ENCODE measurements around the gene KMT2B.

KMT2B gene

DNA sequence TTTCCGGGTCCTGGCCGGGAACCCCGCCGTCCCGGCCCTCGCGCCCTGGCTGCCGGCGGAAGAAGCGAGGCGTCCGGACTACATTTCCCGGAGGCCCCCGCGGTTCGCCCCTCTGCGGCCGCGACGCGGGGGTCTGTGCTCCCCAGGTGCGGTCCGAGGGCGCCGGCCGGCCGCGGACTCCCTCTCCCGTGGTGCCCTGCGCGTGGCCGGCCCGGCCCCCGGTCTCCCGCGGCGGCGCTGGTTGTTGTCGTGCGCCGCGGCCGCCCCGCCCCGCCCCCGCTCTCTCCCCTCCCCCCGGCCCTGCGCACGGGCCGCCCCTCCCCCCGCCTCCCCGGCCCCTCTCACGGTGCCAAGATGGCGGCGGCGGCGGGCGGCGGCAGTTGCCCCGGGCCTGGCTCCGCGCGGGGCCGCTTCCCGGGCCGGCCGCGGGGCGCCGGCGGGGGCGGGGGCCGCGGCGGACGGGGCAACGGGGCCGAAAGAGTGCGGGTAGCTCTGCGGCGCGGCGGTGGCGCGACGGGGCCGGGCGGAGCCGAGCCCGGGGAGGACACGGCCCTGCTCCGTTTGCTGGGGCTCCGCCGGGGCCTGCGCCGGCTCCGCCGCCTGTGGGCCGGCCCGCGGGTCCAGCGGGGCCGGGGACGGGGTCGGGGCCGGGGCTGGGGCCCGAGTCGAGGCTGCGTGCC lies at the start of gene KMT2B:
Gene KMT2B, plus strand, starts transcription at position 339 of the 680 bp plus-strand sequence. Its CDS starts 16 bp downstream, at position 355.
- Histone ChIP-seq H3K36me3 (ENCODE audit: insufficient read depth, low read length) (peaks cover 10% of the 10 kb centered on the region; the same call in 1 of the 2 replicates), H3K9ac (ENCODE audit: low read depth, low read length, poor library complexity, severe bottlenecking) (peak within 1 kb of the TSS; percentile 85), H3K79me2 (ENCODE audit: insufficient read depth, low read length) (peaks cover 51% of the 10 kb centered on the region), H3F3A (ENCODE audit: low read depth) (no peaks in the 10 kb centered on the region), H3K4me3 (ENCODE audit: low read length, poor library complexity, severe bottlenecking) (peak within 1 kb of the TSS; percentile 86), H3K9me2 (replicated peaks; ENCODE audit: low read depth, low read length) (no peaks in the 10 kb centered on the region), H2AFZ (ENCODE audit: low read length) (peak within 1 kb of the TSS; percentile 89), H3K4me2 (ENCODE audit: low read depth, low read length, poor library complexity, severe bottlenecking) (peak within 1 kb of the TSS; percentile 92), H3K9me3 (ENCODE audit: insufficient read depth, low read depth, low read length) (no peaks in the 10 kb centered on the region), H4K20me1 (ENCODE audit: insufficient read depth, low read length, poor library complexity, severe bottlenecking) (peaks cover 24% of the 10 kb centered on the region), H3K4me1 (ENCODE audit: insufficient read depth, low read length, poor library complexity, severe bottlenecking) (peaks cover 27% of the 10 kb centered on the region), H3K27me3 (ENCODE audit: insufficient read depth, low read length, poor library complexity, severe bottlenecking) (no peaks in the 10 kb centered on the region)
- no peak for TF ChIP-seq EZH2phosphoT487 (IDR thresholded peaks at IDR 0.05; ENCODE audit: borderline replicate concordance)
- no peak for TF ChIP-seq CTCF (conservative IDR thresholded peaks at IDR 0.05; ENCODE audit: low read length)

DNA sequence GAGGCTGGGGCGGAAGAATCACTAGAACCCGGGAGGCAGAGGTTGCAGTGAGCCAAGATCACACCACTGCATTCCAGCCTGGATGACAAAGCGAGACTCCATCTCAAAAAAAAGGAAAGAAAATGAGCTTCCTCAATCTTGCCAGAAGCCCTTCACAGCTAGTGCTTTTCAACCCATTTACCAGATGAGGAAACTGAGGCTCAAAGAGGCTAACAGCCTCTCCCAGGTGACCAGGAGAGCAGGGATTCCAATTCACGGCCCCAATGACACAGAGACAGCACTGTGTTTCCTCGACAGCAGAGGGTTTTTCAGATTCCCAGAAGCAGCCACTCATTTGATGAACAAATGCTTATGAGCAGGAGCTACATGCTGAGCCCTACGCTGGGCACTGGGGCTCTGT lies 48.2 kb upstream of the KMT2B start:
- H2AFZ ChIP-seq (ENCODE audit: low read length): no peak overlapping the region
- no peaks in the 10 kb centered on the region for H3F3A ChIP-seq (ENCODE audit: low read depth)
- TF ChIP-seq CTCF (conservative IDR thresholded peaks at IDR 0.05; ENCODE audit: low read length) (no peak), EZH2phosphoT487 (IDR thresholded peaks at IDR 0.05; ENCODE audit: borderline replicate concordance) (no peak)

GRCh38 chr19:35669974-35670373 lies 47.8 kb upstream of the KMT2B start:
- Histone ChIP-seq H3K9me3 (ENCODE audit: insufficient read depth, low read depth, low read length) (no peaks in the 10 kb centered on the region), H3K4me1 (ENCODE audit: insufficient read depth, low read length, poor library complexity, severe bottlenecking) (no peaks in the 10 kb centered on the region), H2AFZ (ENCODE audit: low read length) (no peak overlapping the region), H3K9me2 (replicated peaks; ENCODE audit: low read depth, low read length) (no peaks in the 10 kb centered on the region), H3K27me3 (ENCODE audit: insufficient read depth, low read length, poor library complexity, severe bottlenecking) (no peaks in the 10 kb centered on the region), H3K79me2 (ENCODE audit: insufficient read depth, low read length) (no peaks in the 10 kb centered on the region), H3K4me2 (ENCODE audit: low read depth, low read length, poor library complexity, severe bottlenecking) (no peak overlapping the region), H3K4me3 (ENCODE audit: low read length, poor library complexity, severe bottlenecking) (no peak overlapping the region), H3K9ac (ENCODE audit: low read depth, low read length, poor library complexity, severe bottlenecking) (no peak overlapping the region), H4K20me1 (ENCODE audit: insufficient read depth, low read length, poor library complexity, severe bottlenecking) (no peaks in the 10 kb centered on the region), H3K36me3 (ENCODE audit: insufficient read depth, low read length) (no peaks in the 10 kb centered on the region), H3F3A (ENCODE audit: low read depth) (no peaks in the 10 kb centered on the region)
- TF ChIP-seq EZH2phosphoT487 (IDR thresholded peaks at IDR 0.05; ENCODE audit: borderline replicate concordance) (no peak), CTCF (conservative IDR thresholded peaks at IDR 0.05; ENCODE audit: low read length) (no peak)

More for the DNA sequence above, 48.2 kb upstream of the KMT2B start:
- Histone ChIP-seq H3K9me3 (ENCODE audit: insufficient read depth, low read depth, low read length) (no peaks in the 10 kb centered on the region), H3K9ac (ENCODE audit: low read depth, low read length, poor library complexity, severe bottlenecking) (no peak overlapping the region), H3K4me2 (ENCODE audit: low read depth, low read length, poor library complexity, severe bottlenecking) (no peak overlapping the region), H3K4me1 (ENCODE audit: insufficient read depth, low read length, poor library complexity, severe bottlenecking) (no peaks in the 10 kb centered on the region), H4K20me1 (ENCODE audit: insufficient read depth, low read length, poor library complexity, severe bottlenecking) (no peaks in the 10 kb centered on the region), H3K27me3 (ENCODE audit: insufficient read depth, low read length, poor library complexity, severe bottlenecking) (no peaks in the 10 kb centered on the region), H3K4me3 (ENCODE audit: low read length, poor library complexity, severe bottlenecking) (no peak overlapping the region), H3K79me2 (ENCODE audit: insufficient read depth, low read length) (no peaks in the 10 kb centered on the region), H3K36me3 (ENCODE audit: insufficient read depth, low read length) (no peaks in the 10 kb centered on the region), H3K9me2 (replicated peaks; ENCODE audit: low read depth, low read length) (no peaks in the 10 kb centered on the region)

Measured in Loucy (cell line).